ENCODE measurements around the gene TIFAB. TPM values are rescaled to one million over a fixed set of nuclear protein-coding genes. Genes with fewer than 3 reads are reported as not detected.

TIFAB gene
- total RNA-seq, 1 donor, result not detected

DNA sequence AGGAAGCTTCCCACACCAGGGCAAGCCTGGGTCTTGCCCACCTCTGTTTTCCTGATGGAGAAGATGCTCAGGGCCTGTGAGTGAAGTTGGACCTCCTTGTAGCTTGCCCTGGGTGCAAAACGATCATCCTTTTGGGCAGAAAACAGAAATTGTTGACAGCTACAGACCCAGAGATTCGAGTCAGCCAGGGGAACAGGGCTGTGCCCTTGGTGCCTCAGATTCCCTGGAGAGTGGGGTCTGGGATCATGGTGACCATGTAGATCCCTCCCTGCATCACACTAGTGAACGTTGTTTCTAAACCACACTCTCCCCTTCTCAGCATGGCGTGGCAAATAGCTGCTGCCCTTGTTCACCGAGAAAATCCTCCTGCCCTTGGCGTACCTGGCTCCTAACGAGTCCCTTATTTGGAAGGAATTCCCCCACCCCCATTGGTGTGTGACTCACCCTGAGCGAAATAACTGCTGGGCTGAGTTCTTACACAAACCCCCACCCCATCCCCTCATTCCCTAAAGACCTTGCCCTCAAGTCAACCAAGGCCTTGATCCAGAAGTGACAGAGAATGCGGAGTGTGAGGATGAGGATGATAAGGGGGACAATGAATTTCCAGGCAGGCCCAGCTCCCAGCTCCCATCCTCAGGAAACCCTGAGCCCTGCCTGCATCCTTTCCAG is 3.9 kb downstream of the TIFAB start:
- no peak overlapping the region for H3K4me3 ChIP-seq (ENCODE audit: low read depth, low read length)
- DNase-seq (ENCODE audit: low read depth), result no peak
- TF ChIP-seq, protein P1, sequence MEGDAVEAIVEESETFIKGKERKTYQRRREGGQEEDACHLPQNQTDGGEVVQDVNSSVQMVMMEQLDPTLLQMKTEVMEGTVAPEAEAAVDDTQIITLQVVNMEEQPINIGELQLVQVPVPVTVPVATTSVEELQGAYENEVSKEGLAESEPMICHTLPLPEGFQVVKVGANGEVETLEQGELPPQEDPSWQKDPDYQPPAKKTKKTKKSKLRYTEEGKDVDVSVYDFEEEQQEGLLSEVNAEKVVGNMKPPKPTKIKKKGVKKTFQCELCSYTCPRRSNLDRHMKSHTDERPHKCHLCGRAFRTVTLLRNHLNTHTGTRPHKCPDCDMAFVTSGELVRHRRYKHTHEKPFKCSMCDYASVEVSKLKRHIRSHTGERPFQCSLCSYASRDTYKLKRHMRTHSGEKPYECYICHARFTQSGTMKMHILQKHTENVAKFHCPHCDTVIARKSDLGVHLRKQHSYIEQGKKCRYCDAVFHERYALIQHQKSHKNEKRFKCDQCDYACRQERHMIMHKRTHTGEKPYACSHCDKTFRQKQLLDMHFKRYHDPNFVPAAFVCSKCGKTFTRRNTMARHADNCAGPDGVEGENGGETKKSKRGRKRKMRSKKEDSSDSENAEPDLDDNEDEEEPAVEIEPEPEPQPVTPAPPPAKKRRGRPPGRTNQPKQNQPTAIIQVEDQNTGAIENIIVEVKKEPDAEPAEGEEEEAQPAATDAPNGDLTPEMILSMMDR (IDR thresholded peaks at IDR 0.05; ENCODE audit: insufficient read depth, low read depth, low read length), result no peak

DNA sequence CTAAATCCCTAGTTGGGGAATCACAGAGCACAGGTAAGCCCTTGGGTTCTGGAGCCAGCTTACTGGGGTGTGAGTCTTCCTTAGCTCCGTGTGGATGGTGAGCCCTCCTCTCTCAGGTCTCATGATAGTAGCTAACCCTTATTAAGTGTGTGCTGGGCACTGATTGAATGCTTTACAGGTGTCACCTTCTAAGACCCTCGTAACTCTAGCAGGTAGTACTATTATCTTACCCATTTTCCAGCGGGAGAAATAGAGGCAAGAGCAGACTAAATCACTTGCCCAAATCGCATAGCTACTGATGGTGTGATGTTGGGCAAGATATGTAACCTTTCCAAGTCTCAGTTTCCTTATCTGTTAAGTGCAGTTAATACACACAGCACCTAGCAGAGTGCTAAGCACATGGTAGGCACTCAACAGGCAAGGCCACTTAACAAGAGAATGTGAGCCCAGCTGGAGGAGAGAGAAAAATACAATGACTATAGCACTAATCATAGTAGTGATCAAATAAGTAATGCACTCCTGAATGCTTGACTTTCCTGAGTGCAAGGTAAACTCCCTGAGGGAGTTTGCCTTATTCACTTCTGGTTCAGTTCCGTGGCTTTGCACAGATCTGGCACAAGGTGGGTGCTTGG is 4.7 kb downstream of the TIFAB start, which contains the start of gene DCANP1:
TSS of gene DCANP1 (minus strand) at position 51 of the 632 bp plus-strand sequence. CDS start 240 bp downstream, outside the sequence.
- TF ChIP-seq, protein P1 (IDR thresholded peaks at IDR 0.05; ENCODE audit: insufficient read depth, low read depth, low read length), result no peak
- DNase-seq (ENCODE audit: low read depth), result no peak
- H3K4me3 ChIP-seq (ENCODE audit: low read depth, low read length), result no peak within 1 kb of the TSS

DNA sequence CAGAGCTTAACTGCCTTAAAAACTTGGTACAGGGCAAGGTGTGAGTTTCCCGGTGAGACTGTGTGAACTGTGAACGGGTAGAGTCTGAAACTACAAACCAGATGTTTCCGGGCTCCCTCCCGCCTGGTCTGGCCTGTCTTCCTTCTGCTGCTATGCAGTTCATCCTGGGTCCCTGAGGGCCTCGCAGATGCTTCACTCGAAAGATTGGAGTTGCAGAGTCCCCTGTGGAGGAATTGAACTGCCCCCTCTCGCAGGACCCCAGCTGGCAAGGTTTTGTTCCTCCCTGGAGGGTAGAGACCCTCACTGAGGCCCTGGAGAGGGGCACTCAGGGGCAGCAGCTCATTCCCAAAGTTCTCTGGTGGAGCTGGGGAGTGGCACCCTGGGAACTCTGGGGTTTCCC is 5.5 kb downstream of the TIFAB start:
- no peak for DNase-seq (ENCODE audit: low read depth)
- no peak overlapping the region for H3K4me3 ChIP-seq (ENCODE audit: low read depth, low read length)
- TF ChIP-seq, protein P1 (IDR thresholded peaks at IDR 0.05; ENCODE audit: insufficient read depth, low read depth, low read length), result no peak

DNA sequence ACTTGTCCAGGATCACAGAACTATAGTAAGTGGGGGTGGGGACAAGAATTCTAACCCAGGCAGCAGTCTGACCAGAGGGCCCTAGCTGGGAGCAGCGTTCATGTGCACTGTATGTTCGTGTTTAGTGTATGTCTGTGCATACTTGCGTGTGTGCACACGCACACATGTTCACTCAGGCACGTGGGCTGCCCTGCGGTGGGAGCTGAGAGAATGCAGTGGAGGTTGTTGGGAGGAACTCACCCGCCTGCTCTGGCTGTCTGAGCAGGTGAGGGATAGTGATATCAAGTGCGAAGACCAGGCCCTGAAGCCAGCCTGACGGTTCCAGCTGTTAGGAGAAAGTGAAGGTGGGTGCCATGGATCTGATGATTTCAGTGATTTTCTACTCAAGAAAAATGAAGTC is 5.9 kb downstream of the TIFAB start:
- DNase-seq (ENCODE audit: low read depth), result no peak
- TF ChIP-seq, protein P1 (IDR thresholded peaks at IDR 0.05; ENCODE audit: insufficient read depth, low read depth, low read length), result no peak
- no peak overlapping the region for H3K4me3 ChIP-seq (ENCODE audit: low read depth, low read length)

- TF ChIP-seq, protein P1 (IDR thresholded peaks at IDR 0.05; ENCODE audit: insufficient read depth, low read depth, low read length), result no peak
- H3K4me3 ChIP-seq (ENCODE audit: low read depth, low read length), result no peak overlapping the region
- DNase-seq (ENCODE audit: low read depth), result no peak
Measured at GRCh38 chr5:135445306-135445985, 6.7 kb downstream of the TIFAB start.

GRCh38 chr5:135444881-135445280 is 7.3 kb downstream of the TIFAB start:
- TF ChIP-seq, protein P1 (IDR thresholded peaks at IDR 0.05; ENCODE audit: insufficient read depth, low read depth, low read length), result no peak

More at GRCh38 chr5:135444881-135445280, 7.3 kb downstream of the TIFAB start:
- DNase-seq (ENCODE audit: low read depth), result no peak
- no peak overlapping the region for H3K4me3 ChIP-seq (ENCODE audit: low read depth, low read length)
